Fibroblast of villous mesenchyme (primary cell): ENCODE measurements around the gene POLR3E. TPM values are rescaled to one million over a fixed set of nuclear protein-coding genes. Genes with fewer than 3 reads are reported as not detected.

Experiments used
- DNase-seq: peaks from one replicate; pipeline ENCODE4 v3.0.0-alpha.2; 2010; ENCODE audit warnings: low read depth
- H3K4me3 ChIP-seq: 2 replicates; pipeline ENCODE4 v1.5.1; 2011; ENCODE audit warnings: low read depth, mild to moderate bottlenecking, low read length
- total RNA-seq: library from RNA; depleted of rRNA; stranded (reverse); fragments of >200 nt; gene quantifications from 2 replicates; pipeline ENCODE4 v1.2.3, GENCODE V29; 2012
- TF ChIP-seq, protein P1 (sequence below): IDR thresholded peaks from 2 replicates; pipeline ENCODE4 v1.5.1; 2012; ENCODE audit warnings: low read depth, mild to moderate bottlenecking, low read length; ENCODE audit not compliant: insufficient read depth

The POLR3E gene
- total RNA-seq, 1 donor: 31.5 TPM

DNA sequence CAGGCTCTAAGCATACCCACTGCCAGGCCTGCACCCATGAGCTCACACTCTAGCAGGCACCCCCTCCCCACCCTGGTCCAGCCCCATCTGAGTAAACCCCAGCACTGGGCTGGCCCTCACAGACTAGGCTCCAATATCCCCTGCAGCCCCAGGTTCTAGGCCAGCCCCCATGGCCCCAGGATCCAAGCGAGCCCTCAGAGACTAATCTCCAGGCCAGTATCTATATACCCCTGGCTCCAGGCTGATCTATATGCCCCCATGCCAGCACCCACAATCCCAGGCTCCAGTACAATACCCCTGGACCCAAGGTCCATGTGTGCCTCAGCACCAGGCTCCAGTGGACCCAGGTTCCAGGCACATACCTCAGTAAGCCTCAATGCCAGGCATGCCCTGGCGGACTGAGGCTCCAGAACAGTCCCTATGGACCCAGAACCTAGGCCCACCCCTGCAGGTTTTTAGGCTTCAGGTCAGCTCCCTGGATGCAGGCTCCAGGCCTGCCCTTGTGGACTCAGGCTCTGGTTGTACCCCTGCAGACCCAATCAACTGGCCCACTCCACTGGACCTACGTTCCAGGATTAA, 38.5 kb downstream of the POLR3E start:
- no peak overlapping the region for H3K4me3 ChIP-seq
- TF ChIP-seq, protein P1, sequence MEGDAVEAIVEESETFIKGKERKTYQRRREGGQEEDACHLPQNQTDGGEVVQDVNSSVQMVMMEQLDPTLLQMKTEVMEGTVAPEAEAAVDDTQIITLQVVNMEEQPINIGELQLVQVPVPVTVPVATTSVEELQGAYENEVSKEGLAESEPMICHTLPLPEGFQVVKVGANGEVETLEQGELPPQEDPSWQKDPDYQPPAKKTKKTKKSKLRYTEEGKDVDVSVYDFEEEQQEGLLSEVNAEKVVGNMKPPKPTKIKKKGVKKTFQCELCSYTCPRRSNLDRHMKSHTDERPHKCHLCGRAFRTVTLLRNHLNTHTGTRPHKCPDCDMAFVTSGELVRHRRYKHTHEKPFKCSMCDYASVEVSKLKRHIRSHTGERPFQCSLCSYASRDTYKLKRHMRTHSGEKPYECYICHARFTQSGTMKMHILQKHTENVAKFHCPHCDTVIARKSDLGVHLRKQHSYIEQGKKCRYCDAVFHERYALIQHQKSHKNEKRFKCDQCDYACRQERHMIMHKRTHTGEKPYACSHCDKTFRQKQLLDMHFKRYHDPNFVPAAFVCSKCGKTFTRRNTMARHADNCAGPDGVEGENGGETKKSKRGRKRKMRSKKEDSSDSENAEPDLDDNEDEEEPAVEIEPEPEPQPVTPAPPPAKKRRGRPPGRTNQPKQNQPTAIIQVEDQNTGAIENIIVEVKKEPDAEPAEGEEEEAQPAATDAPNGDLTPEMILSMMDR: no peak
- no peak for DNase-seq

DNA sequence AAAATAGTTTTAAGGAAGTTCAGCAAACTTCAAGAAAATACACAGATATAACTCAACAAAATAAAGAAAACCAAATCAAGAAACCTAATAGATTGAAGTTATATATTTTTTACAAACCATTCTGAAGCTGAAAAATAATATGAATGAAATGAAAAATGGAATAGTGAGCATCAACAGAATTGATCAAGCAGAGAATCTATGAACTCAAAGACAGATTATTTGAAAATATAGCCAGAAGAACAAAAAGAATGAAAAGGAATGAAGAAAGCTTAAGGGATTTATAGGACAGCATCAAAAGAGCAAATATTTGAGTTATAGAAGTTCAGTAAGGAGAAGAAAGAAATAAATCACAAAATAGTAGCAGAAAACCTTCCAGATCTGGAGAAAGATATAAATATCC, 39.4 kb downstream of the POLR3E start:
- TF ChIP-seq, protein P1: no peak
- no peak for DNase-seq

DNA sequence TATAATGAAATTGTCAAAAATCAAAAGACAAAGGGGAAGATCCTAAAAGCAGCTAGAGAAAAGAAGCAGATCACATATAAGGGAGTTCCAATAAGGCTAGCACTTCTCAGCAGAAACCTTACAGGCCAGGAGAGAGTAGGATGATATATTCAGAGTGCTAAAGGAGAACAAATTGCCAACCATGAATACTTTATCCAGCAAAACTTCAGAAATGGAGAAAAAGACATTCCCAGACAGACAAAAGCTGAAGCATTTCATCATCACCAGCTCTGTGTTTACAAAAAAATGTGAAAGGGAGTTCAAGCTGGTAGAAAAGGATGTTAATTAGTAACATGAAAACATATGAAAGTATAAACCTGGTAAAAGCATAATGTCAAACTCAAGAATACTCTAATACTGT, 39.8 kb downstream of the POLR3E start:
- no peak for DNase-seq
- H3K4me3 ChIP-seq: no peak overlapping the region
- TF ChIP-seq, protein P1: no peak

More for the DNA sequence above, 39.4 kb downstream of the POLR3E start:
- no peak overlapping the region for H3K4me3 ChIP-seq

DNA sequence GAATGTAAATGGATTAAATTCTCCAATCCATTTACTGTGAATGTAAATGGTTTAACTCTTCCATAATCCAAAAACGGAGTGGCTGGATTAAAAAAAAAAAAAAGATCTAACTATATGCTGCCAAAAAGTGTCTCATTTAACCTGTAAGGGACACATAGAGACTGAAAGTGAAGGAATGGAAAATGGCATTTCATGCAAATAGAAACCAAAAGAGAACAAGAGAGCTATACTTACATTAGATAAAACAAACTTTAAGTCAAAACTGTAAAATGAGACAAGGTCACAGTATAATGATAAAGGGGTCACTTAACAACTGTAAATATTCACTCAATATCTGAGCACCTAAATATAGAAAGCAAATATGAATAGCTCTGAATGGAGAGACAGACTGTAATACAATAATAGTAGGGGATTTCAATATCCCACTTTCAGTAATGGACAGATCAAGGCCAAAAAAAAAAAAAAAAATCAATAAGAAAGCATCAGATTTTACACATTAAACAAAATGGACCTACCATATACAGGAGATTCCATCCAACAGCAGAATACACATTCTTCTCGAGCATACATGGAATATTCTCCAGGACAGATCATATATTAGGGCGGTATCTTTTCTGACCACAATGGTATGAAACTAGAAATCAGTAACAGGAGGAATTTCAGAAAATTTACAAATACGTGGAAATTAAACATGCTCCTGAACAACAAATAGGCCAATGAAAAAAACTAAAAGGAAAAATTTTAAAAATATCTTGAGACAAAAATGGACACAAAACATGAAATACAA, 40.8 kb downstream of the POLR3E start:
- TF ChIP-seq, protein P1: no peak
- no peak for DNase-seq

DNA sequence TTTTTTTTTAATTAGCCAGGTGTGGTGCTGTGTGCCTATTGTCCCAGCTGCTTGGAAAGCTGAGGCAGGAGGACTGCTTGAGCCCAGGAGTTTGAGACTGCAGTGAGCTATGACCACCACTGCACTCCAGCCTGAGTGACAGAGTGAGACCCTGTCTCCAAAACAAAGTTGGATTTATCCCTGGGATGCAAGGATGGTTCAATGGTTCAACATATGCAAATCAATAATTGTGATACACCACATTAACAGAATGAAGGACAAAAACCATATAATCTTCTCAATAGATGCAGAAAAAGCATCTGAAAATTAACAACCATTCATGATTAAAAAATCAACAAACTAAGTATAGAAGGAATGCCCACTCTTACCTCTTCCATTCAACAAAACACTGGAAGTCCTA, 43.7 kb downstream of the POLR3E start:
- no peak for DNase-seq
- no peak overlapping the region for H3K4me3 ChIP-seq
- TF ChIP-seq, protein P1: no peak

More for the DNA sequence above, 40.8 kb downstream of the POLR3E start:
- no peak overlapping the region for H3K4me3 ChIP-seq

DNA sequence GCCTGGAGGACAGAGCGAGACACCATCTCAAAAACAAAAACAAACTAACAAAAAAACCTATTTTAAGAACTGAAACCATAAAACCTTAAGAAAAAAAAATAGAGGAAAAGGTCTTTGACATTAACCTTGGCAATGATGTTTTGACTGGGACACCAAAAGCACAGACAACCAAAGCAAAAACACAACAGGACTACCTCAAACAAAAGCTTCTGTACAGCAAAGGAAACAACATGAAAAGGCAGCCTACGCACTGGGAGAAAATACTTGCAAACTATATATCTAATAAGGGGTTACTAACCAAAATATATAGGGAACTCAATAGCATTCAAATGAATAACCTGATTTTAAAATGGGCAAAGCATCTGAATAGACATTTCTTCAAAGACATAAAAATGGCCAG, 44.9 kb downstream of the POLR3E start:
- DNase-seq: peak; percentile 8
- TF ChIP-seq, protein P1: no peak

More for the DNA sequence above, 44.9 kb downstream of the POLR3E start:
- no peak overlapping the region for H3K4me3 ChIP-seq
